Measurements from ENCODE around the gene UPB1.

GRCh38 chr22:24504956-24505736, 10.0 kb downstream of the UPB1 start:
- TF ChIP-seq POLR2A (IDR thresholded peaks at IDR 0.05) (no peak), CTCF (IDR thresholded peaks at IDR 0.05) (no peak)

Data from Peyer's patch (tissue), 4 donors.